ENCODE data around the gene CDC14B. TPM values are rescaled to one million over a fixed set of nuclear protein-coding genes. Genes with fewer than 3 reads are reported as not detected.

Gene CDC14B
- polyA plus RNA-seq, 4 donors, result 12.7 to 29.3 (median 27.4) TPM

GRCh38 chr9:96457266-96457665 is 162.4 kb downstream of the CDC14B start:
- DNase-seq (ENCODE audit: low read depth in 4 of 4, low spot score in 3 of 4), result no peak

DNA sequence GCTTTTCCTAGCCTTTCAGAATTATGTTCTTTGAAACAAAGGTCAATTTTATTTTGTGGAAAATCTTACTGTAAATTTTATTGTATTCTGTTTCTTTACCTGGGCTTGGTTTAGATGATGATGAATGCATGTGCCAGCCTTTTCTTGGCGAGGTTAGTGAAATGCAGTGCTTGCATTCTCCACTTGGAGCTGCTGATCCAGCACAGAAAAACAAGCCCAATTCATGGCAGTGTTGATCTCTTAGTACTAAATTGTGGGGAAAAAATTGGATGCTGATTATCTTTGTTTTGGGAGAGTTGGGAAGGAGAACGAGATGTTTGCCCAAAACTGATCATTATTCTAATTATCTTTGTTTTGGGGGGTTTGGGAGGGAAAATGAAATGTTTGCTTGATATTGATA is 166.0 kb downstream of the CDC14B start:
- no peak for DNase-seq (ENCODE audit: low read depth in 4 of 4, low spot score in 3 of 4)

GRCh38 chr9:96450613-96451528 is 168.8 kb downstream of the CDC14B start:
- DNase-seq (ENCODE audit: low read depth in 4 of 4, low spot score in 3 of 4), result no peak

Other genes with a start within 250 kb of the CDC14B start
- gene SLC35D2, start 236.1 kb downstream of the CDC14B start, polyA plus RNA-seq (ENCODE audit: insufficient read length in 4 of 4), result 10 to 100 TPM; 14.2 to 42.5 (median 35.8) TPM
- gene ZNF367, start 201.5 kb downstream of the CDC14B start, polyA plus RNA-seq (ENCODE audit: insufficient read length in 4 of 4), result 10 to 100 TPM in 2 of 4 donors, 1 to 10 TPM in 2; 9.3 to 14.1 (median 11.8) TPM
- 10 to 100 TPM in 3 of 4 donors, 1 to 10 TPM in 1; 8.3 to 22.9 (median 21.5) TPM for gene HABP4, start 169.7 kb downstream of the CDC14B start, polyA plus RNA-seq (ENCODE audit: insufficient read length in 4 of 4)
- 1 to 10 TPM; 5.1 to 7.1 (median 5.8) TPM for gene PRXL2C, start 35.5 kb upstream of the CDC14B start, polyA plus RNA-seq (ENCODE audit: insufficient read length in 4 of 4)
- 10 to 100 TPM; 16.7 to 22.6 (median 20.2) TPM for gene ZNF510, start 158.2 kb upstream of the CDC14B start, polyA plus RNA-seq (ENCODE audit: insufficient read length in 4 of 4)
- gene ZNF782, start 234.7 kb upstream of the CDC14B start, polyA plus RNA-seq (ENCODE audit: insufficient read length in 4 of 4), result 1 to 10 TPM; 6.2 to 8.3 (median 7.7) TPM

All from left renal pelvis (tissue), 4 donors.